ENCODE measurements around the gene TRAPPC10.
A peak's percentile ranks its signal among the peaks of the same experiment; 100 is the strongest.

Gene TRAPPC10

DNA sequence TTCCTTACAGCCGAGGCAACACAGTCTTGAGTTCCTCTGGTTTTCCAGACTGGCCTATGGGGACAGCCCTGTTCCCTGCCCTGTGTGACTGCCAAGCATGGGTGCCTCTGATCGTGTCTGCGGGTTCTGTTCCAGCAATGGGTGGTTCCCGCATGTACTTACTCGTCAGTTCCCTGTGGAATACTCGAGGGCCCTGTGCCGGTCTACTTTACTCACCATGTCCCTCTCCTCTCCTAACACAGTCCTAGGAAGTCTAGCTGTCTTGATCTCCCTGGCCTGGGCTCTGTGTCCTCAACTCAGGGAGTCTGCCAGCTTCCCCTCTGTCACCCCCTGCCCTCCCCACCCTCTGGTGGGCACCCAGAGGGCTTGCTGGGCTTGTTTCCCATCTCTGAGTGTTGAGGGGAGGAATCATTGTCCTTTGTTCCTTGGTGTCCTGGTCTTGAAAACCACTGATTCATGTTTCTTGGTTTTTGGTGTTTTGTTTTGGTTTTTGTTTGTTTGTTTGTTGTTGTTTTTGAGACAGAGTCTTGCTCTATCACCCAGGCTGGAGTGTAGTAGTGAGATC, 36.0 kb downstream of the TRAPPC10 start:
- DNase-seq = no peak

- no peak for DNase-seq
Observed at GRCh38 chr21:44049182-44049581, 37.1 kb downstream of the TRAPPC10 start.

DNA sequence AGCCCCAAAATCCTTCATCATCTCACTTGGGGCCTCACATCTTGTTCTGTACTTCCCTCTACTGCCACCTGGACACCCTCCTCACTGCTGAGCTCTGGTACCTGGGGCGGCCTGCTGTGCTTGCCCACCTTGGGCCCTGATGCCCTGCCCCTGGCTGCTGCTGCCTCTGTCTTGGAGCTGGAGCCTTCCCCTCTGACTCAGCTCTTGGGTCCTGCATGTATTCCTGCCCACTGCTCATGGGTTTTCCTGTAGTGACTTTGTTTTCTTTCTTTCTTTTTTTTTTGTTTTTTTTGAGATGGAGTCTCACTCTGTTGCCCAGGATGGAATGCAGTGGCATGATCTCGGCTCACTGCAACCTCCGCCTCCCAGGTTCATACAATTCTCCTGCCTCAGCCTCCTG, 37.5 kb downstream of the TRAPPC10 start:
- no peak for DNase-seq

DNA sequence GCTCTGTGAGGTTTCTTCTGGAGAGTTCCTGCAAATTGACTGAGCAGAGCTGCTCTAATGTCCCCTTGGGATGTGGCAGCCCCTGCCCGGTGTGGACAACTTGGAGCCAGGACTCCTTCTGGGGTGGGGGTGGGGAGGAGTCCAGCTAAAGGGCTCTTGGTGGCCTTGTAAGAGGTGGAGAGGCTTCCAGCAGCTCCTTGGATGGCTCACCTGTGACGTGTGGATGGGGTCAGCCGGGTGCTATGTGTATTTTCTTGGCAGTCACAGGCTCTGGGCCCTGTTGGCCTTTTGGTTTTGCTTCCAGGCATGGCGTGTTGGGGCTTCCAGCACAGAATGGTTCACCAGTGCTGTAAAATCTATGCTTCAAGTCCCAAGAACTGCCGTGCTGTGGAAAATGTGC, 38.2 kb downstream of the TRAPPC10 start:
- DNase-seq = no peak

- DNase-seq = no peak
Observed at GRCh38 chr21:44051462-44051941, 39.4 kb downstream of the TRAPPC10 start.

DNA sequence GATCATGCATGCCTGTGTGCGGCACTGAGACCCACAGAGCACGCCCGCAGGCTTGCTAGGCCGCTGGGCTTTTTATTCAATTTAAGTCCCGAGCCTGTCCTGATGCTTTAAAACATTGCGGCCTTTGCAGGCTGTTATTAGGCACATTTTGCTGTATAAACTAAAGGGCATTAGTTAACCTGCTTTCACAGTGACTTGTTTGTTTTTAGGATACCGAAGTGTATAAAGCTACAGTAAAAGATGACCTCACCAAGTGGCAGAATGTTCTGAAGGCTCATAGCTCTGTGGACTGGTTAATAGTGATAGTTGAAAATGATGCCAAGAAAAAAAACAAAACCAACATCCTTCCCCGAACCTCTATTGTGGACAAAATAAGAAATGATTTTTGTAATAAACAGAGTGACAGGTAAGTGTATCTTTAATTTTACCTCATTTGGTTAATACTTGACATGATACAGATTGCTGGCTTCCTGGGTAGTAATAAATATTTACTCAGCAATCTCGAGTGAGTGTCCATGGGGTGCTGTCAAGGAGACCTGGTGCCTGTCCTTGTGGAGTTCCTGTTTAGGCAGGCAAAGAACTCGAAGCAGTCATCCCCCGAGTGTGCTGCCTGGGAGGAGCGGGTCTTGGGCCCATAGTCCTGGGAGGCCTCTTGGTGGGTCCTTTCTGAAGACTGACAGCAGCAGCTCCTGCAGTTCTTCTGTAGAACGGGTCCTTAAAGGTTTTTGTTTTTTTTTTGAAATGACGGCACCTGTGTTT, 40.1 kb downstream of the TRAPPC10 start:
- DNase-seq = no peak

DNA sequence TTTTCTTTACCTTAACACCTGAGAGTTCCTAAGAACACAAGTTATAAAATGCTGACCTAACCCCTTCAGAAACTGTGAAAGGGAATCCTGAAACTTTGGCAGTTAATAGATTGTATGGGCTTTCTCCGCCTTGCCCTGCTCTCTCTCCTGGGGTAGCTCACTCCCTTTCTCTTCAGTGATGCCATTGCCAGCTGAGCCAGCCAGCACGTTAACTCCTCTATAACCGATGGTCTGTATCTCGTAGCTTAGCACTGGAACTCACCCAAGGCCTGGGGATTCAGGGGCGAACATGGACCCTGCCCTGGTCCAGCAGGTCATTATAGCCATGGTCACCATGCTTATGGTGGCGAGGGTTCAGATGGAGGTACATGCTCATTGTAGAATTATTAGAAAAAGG, 40.7 kb downstream of the TRAPPC10 start:
- DNase-seq = no peak

- DNase-seq = no peak
Observed at GRCh38 chr21:44053567-44053966, 41.5 kb downstream of the TRAPPC10 start.

DNA sequence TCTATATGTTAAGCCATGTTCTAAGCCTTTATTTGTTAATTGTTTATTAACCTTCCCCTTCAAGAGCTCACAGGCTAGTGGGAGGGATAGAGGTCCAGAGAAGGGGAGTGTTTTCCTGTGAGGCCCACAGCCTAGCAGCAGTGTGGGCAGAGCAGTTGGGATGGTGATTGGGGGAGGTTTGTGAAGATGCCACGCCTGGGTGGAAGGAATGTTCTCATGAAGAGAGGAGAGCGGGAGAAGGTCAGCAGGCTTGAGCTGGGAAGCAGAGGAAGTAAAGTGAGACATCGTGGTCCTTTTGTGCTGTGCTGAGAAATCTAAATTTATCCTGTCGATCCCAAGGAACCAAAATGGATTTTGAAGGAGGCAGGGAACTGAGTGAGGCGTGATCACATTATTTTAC, 42.6 kb downstream of the TRAPPC10 start:
- no peak for DNase-seq

- no peak for DNase-seq
Observed at GRCh38 chr21:44057055-44057454, 44.9 kb downstream of the TRAPPC10 start.

GRCh38 chr21:44057960-44058651, 46.0 kb downstream of the TRAPPC10 start:
- DNase-seq = no peak

GRCh38 chr21:44058652-44058964, 46.5 kb downstream of the TRAPPC10 start:
- no peak for DNase-seq

- DNase-seq = no peak
Observed at GRCh38 chr21:44058981-44059380, 46.9 kb downstream of the TRAPPC10 start.

DNA sequence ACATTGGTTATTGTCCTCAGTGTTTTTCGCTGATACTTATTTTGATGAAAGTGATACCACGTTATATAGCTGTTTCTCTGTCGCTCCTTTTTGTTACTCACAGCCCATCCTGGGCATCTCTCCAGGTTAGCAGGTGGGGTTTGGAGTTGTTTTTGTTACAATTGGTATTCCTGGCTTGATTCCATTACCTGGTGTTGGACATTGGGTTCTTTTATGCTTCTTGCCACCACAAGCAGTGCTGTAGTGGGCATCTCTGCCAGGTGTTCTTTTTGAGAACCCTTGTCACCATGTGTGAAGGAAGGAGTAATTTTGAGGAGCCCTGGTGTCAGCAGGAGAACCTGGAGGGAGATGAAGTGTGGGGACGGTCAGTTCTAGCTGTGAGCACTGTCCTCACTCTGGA, 47.6 kb downstream of the TRAPPC10 start:
- DNase-seq = peak; percentile 14 to 35

DNA sequence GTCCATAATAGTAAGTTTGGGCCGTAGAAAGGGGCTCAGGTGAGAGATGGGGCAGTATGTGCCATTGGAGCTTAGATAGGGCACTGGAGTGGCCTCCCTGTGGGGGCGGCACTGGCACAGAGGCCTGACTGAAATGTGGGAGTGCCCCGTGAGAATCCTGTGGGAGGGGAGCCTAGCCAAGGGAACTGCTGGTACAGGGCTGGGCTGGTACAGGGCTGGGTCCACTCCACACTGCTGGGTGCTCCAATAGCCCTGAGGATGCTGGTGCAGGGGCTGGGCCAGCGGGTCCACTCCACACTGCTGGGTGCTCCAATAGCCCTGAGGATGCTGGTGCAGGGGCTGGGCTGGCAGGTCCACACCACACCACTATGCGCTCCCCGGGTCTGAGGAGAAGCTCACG, 50.3 kb downstream of the TRAPPC10 start:
- no peak for DNase-seq

DNA sequence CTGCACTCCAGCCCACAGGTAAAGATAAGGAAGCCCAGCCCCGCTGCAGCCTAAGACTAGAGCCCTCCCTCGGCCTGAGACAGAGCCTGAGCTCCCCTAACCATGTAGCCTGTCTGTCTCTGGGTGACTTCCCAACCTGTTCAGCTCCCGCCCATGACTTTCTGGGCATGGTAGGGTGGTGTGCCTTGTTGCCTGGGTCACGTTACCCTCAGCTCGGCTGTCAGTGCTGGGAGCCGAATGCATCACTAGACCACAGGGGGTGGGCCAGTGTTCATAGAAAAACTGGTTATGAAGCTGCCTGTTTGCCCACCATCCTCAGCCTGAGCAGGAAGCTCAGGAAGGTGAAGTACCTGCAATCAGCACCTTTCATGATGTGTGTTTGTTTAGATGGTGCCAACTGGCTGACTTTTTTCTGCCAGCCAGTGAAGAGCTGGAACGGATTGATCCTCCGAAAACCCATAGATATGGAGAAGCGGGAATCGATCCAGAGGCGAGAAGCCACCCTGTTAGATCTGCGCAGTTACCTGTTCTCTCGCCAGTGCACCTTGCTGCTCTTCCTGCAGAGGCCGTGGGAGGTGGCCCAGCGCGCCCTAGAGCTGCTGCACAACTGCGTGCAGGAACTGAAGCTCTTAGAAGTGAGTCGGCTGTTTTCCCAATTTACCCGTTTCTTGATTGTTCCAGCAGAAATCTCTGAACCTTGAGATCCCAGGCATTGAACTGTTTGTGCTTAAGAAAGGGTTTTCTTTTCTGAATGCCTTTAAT, 51.2 kb downstream of the TRAPPC10 start:
- DNase-seq = no peak

- no peak for DNase-seq
Observed at GRCh38 chr21:44064852-44065403, 52.8 kb downstream of the TRAPPC10 start.

DNA sequence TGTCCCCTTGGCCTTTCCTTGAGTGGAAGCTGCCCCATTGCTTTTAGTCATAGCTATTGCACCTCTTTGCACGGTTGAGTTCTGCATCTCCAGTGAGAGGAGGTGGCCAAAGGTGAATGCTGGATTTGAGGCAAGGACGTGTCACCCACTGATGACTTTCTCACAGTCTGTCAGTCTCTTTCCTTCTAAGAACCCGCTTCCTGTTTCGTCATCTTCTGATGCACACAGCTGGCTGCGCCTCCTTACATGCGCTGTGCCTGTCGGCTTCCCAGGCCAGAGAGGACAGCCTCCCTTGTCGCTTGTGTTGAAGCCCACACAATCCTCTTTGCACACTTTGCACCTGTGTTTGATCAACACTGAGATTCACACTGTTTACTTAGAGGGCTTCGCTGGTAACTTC, 53.3 kb downstream of the TRAPPC10 start:
- no peak for DNase-seq

DNA sequence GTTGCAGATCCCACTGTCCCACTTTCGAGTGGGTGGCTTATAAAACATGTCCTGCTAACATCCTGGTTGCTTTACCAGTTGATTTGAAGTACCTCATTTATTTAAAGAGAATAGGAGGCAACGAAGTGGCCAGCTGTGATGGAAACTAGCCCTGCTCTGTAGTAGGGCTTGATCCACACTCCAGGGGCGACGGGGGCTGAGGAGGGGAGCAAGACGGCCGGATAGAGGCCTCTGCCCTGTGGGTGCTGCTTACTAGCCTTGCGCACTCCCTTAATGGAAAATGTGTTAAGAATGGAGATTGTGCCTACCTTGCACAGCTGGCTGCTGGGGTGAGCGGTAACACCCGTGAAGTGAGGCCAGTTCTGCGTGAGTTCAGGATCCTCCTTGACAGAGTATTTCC, 54.0 kb downstream of the TRAPPC10 start:
- DNase-seq = no peak

- no peak for DNase-seq
Observed at GRCh38 chr21:44067011-44067839, 55.1 kb downstream of the TRAPPC10 start.

- DNase-seq = no peak
Observed at GRCh38 chr21:44070391-44070790, 58.3 kb downstream of the TRAPPC10 start.
